Measurements from ENCODE around the gene AUP1.

DNA sequence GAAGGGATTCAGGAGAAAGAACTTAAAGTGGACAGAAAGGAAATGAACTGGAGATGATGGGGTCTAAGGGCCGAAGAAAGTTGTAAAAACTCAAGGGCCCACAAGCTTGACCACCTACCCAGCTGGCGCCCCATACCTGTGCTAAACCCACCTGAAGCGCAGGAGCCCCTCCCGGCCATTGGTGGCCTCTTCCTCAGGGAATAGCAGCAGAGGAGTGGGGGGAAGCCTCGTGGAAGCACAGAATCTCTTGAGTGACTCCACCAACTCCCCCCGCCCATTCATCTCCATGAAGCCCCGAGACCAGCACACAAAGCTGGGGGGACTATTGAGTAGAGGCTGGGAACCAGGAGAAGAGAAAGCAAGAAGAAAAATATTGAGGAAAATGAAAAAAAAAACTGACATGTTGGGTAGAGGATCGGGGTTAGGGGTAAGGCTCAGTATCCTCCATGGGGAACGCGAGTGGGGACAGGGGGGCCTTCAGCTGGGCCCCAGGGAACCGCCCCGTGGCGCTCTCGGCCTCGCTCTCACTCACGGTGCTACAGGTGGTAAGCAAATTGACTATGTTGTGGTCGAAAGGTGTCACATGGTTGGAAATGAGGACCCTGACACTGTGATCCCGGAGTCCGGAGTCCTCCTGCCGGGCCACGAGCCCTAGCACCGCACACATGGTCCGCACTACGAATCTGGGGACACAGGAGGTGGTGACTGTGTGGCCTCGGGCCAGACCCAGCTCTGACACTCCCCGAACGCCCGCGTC, 728 bp downstream of the AUP1 start:
- TF ChIP-seq, protein P1, sequence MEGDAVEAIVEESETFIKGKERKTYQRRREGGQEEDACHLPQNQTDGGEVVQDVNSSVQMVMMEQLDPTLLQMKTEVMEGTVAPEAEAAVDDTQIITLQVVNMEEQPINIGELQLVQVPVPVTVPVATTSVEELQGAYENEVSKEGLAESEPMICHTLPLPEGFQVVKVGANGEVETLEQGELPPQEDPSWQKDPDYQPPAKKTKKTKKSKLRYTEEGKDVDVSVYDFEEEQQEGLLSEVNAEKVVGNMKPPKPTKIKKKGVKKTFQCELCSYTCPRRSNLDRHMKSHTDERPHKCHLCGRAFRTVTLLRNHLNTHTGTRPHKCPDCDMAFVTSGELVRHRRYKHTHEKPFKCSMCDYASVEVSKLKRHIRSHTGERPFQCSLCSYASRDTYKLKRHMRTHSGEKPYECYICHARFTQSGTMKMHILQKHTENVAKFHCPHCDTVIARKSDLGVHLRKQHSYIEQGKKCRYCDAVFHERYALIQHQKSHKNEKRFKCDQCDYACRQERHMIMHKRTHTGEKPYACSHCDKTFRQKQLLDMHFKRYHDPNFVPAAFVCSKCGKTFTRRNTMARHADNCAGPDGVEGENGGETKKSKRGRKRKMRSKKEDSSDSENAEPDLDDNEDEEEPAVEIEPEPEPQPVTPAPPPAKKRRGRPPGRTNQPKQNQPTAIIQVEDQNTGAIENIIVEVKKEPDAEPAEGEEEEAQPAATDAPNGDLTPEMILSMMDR (conservative IDR thresholded peaks at IDR 0.05 in 1 of 2, IDR thresholded peaks at IDR 0.05 in 1 of 2; ENCODE audit: low read depth in 1 of 2, low read length in 2 of 2): no peak
- no peak for TF ChIP-seq EZH2 (IDR thresholded peaks at IDR 0.05; ENCODE audit: low read length, missing control alignments)
